Sigmoid colon (tissue), 4 donors: ENCODE data around the gene TRIO.

Source experiments
- CTCF ChIP-seq, 4 experiments: fragments of 450-650 bp in 3 of 4; fragments of 200-600 bp in 1 of 4; IDR thresholded peaks; one replicate each; pipeline ENCODE4 v1.5.1; 2016 to 2019; ENCODE audit warnings: antibody characterized with exemption in 4 of 4, mild to moderate bottlenecking in 3 of 4, moderate library complexity in 2 of 4
- EP300 ChIP-seq, 4 donors: sonication (generic); formaldehyde crosslinking; IDR thresholded peaks; one replicate each; pipeline ENCODE4 v1.6.1; 2017; ENCODE audit warnings: antibody characterized with exemption in 4 of 4
- POLR2A ChIP-seq, 2 donors: fragments of 450-650 bp; IDR thresholded peaks; one replicate each; pipeline ENCODE4 v1.6.1; 2016; ENCODE audit warnings: antibody characterized with exemption in 2 of 2, mild to moderate bottlenecking in 2 of 2, moderate library complexity in 2 of 2
- POLR2AphosphoS5 ChIP-seq, 4 donors: sonication (generic); formaldehyde crosslinking; IDR thresholded peaks; one replicate each; pipeline ENCODE4 v1.6.1; 2017; ENCODE audit warnings: antibody characterized with exemption in 4 of 4

GRCh38 chr5:14246350-14247053, 103.4 kb downstream of the TRIO start:
- TF ChIP-seq CTCF (IDR thresholded peaks at IDR 0.05) = no peak
- no peak for TF ChIP-seq EP300 (IDR thresholded peaks at IDR 0.05)
- TF ChIP-seq POLR2AphosphoS5 (IDR thresholded peaks at IDR 0.05) = no peak
- TF ChIP-seq POLR2A (IDR thresholded peaks at IDR 0.05) = no peak
